Glutamatergic neuron (in vitro differentiated cells): Measurements from ENCODE around the gene WDFY1. TPM values are rescaled to one million over a fixed set of nuclear protein-coding genes. Genes with fewer than 3 reads are reported as not detected.

Source experiments
- DNase-seq: peaks from one replicate; pipeline ENCODE4 v3.0.0; 2022
- H3K27ac Mint-ChIP-seq: one replicate; pipeline ENCODE4 v1.8.0; 2020; ENCODE audit warnings: mild to moderate bottlenecking, mixed read lengths, inconsistent platforms; ENCODE audit not compliant: unreplicated experiment
- H3K27me3 Mint-ChIP-seq: one replicate; pipeline ENCODE4 v1.8.0; 2020; ENCODE audit warnings: mild to moderate bottlenecking, moderate library complexity, mixed read lengths, inconsistent platforms; ENCODE audit not compliant: unreplicated experiment
- H3K36me3 Mint-ChIP-seq: one replicate; pipeline ENCODE4 v1.8.0; 2020; ENCODE audit warnings: mild to moderate bottlenecking, mixed read lengths, inconsistent platforms; ENCODE audit not compliant: unreplicated experiment
- H3K4me1 Mint-ChIP-seq: one replicate; pipeline ENCODE4 v1.8.0; 2020; ENCODE audit warnings: mild to moderate bottlenecking, low read depth, mixed read lengths, inconsistent platforms; ENCODE audit not compliant: unreplicated experiment
- H3K4me3 Mint-ChIP-seq: one replicate; pipeline ENCODE4 v1.8.0; 2020; ENCODE audit warnings: mild to moderate bottlenecking, mixed read lengths, inconsistent platforms; ENCODE audit not compliant: unreplicated experiment
- H3K9me3 Mint-ChIP-seq: one replicate; pipeline ENCODE4 v1.8.0; 2020; ENCODE audit warnings: mild to moderate bottlenecking, moderate library complexity, mixed read lengths, inconsistent platforms; ENCODE audit not compliant: unreplicated experiment
- CTCF ChIP-seq: fragments of 200-600 bp; sonication (generic); IDR thresholded peaks from one replicate; pipeline ENCODE4 v1.5.0; 2021; ENCODE audit not compliant: partially characterized antibody, unreplicated experiment
- total RNA-seq: library from RNA; stranded (reverse); fragmentation: NEBNext Ultra II Directional; extraction: Animal tissue kit (Norgen Biotek cat#: 25700); gene quantifications from one replicate; pipeline ENCODE4 v1.2.1, GENCODE V29; 2021; ENCODE audit not compliant: unreplicated experiment

The WDFY1 gene
- total RNA-seq, 1 donor from 2014 or later = 33.0 TPM

GRCh38 chr2:223916181-223916920 is 28.8 kb downstream of the WDFY1 start:
- Mint-ChIP-seq H3K36me3 (no peaks in the 10 kb centered on the region), H3K4me1 (peaks cover 4% of the 10 kb centered on the region), H3K27me3 (no peaks in the 10 kb centered on the region), H3K9me3 (peaks cover 2% of the 10 kb centered on the region), H3K27ac (no peak overlapping the region), H3K4me3 (no peak overlapping the region)
- no peak for DNase-seq
- TF ChIP-seq CTCF = no peak

- no peak for TF ChIP-seq CTCF
- no peaks in the 10 kb centered on the region for H3K36me3 Mint-ChIP-seq
- no peak overlapping the region for H3K27ac Mint-ChIP-seq
- H3K9me3 Mint-ChIP-seq = peaks cover 1% of the 10 kb centered on the region
- peaks cover 6% of the 10 kb centered on the region for H3K4me1 Mint-ChIP-seq
- no peak overlapping the region for H3K4me3 Mint-ChIP-seq
- H3K27me3 Mint-ChIP-seq = no peaks in the 10 kb centered on the region
- no peak for DNase-seq
Measured at GRCh38 chr2:223915071-223915470, 30.1 kb downstream of the WDFY1 start.

- Mint-ChIP-seq H3K36me3 (no peaks in the 10 kb centered on the region), H3K27me3 (no peaks in the 10 kb centered on the region), H3K9me3 (peaks cover 2% of the 10 kb centered on the region), H3K4me3 (no peak overlapping the region), H3K4me1 (peaks cover 6% of the 10 kb centered on the region), H3K27ac (no peak overlapping the region)
- no peak for TF ChIP-seq CTCF
- DNase-seq = no peak
Measured at GRCh38 chr2:223914324-223914723, 30.8 kb downstream of the WDFY1 start.

DNA sequence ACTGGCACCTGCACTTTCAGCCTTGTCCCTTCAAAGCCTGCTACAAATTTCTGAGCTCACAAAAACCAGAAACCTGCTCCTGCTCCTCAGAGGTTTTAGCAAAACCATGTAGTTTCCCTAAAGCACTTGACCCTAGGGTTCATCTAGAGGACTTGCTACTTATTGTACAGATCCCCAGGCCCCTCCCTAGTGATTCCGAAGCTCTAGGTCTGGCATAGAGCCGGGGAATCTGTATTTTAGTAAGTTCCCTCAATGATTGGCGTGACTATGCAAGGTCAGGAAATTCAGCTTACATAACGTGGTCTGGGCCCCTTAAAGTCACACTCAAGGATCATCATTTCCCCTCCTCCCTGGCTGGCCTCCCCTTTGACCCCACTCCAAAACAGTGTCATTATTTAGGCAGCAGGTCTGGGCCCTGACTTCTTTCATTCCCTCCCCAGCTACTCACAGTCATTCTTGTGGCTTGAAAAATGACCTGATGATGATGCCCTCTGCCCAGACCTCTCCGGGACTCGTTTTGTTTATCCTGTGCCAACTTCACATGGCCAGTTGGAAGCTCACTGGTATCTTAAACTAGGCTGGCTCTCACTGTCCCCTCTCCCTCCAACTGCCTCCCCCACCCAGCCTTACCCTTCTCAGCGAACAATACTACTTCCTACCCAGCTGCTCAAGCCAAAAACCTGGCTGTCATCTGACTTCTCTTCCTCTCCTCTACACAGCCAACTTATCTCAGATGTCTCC is 36.0 kb downstream of the WDFY1 start:
- no peak for DNase-seq
- H3K4me3 Mint-ChIP-seq = no peak overlapping the region
- peaks cover 2% of the 10 kb centered on the region for H3K9me3 Mint-ChIP-seq
- no peak overlapping the region for H3K27ac Mint-ChIP-seq
- H3K27me3 Mint-ChIP-seq = no peaks in the 10 kb centered on the region
- H3K4me1 Mint-ChIP-seq = peaks cover 7% of the 10 kb centered on the region
- no peaks in the 10 kb centered on the region for H3K36me3 Mint-ChIP-seq
- no peak for TF ChIP-seq CTCF

DNA sequence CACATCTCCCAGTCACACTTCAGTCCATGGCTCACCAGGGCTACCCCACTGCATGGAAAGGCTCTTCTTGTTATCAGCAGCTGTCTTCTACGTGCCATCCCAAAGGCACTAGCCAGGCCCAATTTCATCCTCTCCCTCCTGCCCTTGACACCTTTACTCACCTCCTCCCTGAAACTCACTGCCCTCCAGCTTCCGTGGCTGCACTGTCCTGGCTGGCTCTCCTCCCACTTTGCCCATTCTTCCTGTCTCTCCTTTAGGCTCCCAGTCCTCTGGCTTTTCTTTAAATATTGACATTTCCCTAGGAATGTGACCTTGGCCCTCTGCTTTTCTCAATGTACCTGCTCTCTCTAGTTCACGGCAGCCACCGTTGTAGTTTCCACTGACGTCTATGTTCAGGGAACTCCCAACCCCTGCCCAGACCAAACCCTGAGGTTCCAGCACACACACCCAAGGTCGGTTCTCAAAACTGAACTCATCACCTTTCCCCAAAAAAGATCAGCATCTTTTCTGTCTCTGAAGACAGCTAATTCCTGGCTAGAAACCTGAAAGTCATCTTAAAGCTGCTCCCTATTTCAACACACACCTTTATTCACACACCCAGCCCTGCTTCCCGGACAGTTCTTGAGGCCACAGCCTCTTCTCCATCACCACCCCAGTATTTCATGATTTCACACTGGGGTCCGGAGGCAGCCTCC is 36.7 kb downstream of the WDFY1 start:
- TF ChIP-seq CTCF = no peak
- no peaks in the 10 kb centered on the region for H3K27me3 Mint-ChIP-seq
- no peak overlapping the region for H3K27ac Mint-ChIP-seq
- peaks cover 7% of the 10 kb centered on the region for H3K4me1 Mint-ChIP-seq
- H3K9me3 Mint-ChIP-seq = peaks cover 2% of the 10 kb centered on the region
- DNase-seq = no peak
- no peaks in the 10 kb centered on the region for H3K36me3 Mint-ChIP-seq
- no peak overlapping the region for H3K4me3 Mint-ChIP-seq
